PFSK-1 (cell line): ENCODE results near the gene TAS2R46.

Experiments used
- POLR2AphosphoS5 ChIP-seq: IDR thresholded peaks from 2 replicates; pipeline ENCODE4 v1.6.1; 2012; ENCODE audit warnings: low read depth, mild to moderate bottlenecking, control low read depth, low read length, moderate library complexity
- SIN3A ChIP-seq: IDR thresholded peaks from 2 replicates; pipeline ENCODE4 v1.6.1; 2012; ENCODE audit warnings: mild to moderate bottlenecking, low read length, moderate library complexity, borderline replicate concordance; ENCODE audit not compliant: insufficient read depth
- TAF1 ChIP-seq: IDR thresholded peaks from 2 replicates; pipeline ENCODE4 v1.6.1; 2012; ENCODE audit warnings: low read length, control low read depth, borderline replicate concordance; ENCODE audit not compliant: insufficient read depth
- TF ChIP-seq, protein P1 (sequence below), 2 experiments: IDR thresholded peaks; 2 replicates each; pipeline versions ENCODE4 v1.6.1 to v1.8.0; 2011 to 2012; ENCODE audit warnings: low read depth in 2 of 2, low read length in 2 of 2, control low read depth in 1 of 2, inconsistent platforms in 1 of 2, mild to moderate bottlenecking in 1 of 2, moderate library complexity in 1 of 2; ENCODE audit not compliant: insufficient read depth in 1 of 2

DNA sequence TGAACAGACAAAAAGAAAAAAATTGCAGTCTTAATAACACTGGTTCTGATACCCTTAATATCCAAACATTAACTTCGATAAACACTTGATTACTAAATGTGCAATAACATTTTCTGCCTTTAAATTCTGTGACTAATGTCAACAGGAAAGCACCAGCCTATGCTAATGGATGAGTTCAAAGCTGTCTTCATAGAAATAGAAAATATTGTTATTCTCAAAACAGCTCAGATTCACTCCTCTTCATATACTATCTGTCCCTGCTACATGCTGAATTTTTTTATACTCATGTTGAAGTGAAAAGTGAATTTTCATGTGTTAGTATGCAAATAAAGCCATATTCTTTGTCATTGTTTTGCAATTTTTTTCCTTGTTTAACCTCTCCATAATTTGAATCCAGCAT, 16.2 kb upstream of the TAS2R46 start:
- TF ChIP-seq POLR2AphosphoS5 (no peak), TAF1 (no peak), SIN3A (no peak)
- TF ChIP-seq, protein P1, sequence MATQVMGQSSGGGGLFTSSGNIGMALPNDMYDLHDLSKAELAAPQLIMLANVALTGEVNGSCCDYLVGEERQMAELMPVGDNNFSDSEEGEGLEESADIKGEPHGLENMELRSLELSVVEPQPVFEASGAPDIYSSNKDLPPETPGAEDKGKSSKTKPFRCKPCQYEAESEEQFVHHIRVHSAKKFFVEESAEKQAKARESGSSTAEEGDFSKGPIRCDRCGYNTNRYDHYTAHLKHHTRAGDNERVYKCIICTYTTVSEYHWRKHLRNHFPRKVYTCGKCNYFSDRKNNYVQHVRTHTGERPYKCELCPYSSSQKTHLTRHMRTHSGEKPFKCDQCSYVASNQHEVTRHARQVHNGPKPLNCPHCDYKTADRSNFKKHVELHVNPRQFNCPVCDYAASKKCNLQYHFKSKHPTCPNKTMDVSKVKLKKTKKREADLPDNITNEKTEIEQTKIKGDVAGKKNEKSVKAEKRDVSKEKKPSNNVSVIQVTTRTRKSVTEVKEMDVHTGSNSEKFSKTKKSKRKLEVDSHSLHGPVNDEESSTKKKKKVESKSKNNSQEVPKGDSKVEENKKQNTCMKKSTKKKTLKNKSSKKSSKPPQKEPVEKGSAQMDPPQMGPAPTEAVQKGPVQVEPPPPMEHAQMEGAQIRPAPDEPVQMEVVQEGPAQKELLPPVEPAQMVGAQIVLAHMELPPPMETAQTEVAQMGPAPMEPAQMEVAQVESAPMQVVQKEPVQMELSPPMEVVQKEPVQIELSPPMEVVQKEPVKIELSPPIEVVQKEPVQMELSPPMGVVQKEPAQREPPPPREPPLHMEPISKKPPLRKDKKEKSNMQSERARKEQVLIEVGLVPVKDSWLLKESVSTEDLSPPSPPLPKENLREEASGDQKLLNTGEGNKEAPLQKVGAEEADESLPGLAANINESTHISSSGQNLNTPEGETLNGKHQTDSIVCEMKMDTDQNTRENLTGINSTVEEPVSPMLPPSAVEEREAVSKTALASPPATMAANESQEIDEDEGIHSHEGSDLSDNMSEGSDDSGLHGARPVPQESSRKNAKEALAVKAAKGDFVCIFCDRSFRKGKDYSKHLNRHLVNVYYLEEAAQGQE (IDR thresholded peaks at IDR 0.05; ENCODE audit: insufficient read depth in 1 of 2, low read depth in 2 of 2, low read length in 2 of 2): no peak
